Activated CD4-positive, alpha-beta T cell treated with anti-CD3 and anti-CD28 coated beads, Interleukin-2, amount 50 U/mL, for 48 hours (primary cell): ENCODE data around the gene IKBKE.

Experiments
- DNase-seq, 2 experiments: peaks; one replicate each; pipeline ENCODE4 v3.0.0-alpha.2; 2020

Gene IKBKE

DNA sequence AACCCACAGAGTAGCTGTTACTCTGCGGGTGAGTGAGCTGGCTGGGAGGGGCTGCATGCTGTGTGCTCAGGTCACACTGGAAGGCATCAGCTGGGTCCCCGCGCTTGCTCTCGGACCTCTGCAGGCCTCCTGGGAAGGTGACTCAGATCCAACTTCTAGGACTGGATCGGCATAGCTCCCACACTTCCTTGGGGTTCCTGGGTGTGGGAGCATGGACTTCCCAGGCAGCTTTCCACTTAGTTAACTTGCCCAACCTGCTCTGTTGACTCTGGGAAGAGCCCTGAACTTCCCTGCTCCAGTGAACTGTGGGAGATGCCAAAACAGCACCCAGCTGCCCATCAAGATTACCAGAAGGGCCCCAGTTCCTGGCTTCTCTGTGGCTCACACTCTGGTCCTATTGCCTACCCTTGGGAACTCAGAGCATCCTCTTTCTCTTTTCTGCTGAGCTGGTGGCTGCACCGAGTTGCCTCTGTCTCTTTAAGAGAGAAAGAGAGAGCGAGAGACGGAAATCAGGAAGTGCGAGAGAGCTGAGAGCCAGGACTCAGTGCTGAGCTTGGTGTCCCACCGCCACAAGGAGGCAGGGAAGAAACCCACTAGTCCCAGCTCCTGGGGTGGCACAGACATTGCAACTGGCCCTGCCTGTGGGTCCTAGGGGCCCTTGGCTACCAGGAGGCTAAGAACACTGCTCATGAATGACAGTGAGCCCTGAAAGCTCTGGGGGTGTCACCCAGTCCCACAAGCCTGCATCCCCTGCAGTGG is at the start of gene IKBKE:
Gene IKBKE (plus strand): TSS at position 544 of the 759 bp plus-strand sequence. CDS start 2,752 bp downstream, outside the sequence.
- DNase-seq: peak; percentile 53 to 66

DNA sequence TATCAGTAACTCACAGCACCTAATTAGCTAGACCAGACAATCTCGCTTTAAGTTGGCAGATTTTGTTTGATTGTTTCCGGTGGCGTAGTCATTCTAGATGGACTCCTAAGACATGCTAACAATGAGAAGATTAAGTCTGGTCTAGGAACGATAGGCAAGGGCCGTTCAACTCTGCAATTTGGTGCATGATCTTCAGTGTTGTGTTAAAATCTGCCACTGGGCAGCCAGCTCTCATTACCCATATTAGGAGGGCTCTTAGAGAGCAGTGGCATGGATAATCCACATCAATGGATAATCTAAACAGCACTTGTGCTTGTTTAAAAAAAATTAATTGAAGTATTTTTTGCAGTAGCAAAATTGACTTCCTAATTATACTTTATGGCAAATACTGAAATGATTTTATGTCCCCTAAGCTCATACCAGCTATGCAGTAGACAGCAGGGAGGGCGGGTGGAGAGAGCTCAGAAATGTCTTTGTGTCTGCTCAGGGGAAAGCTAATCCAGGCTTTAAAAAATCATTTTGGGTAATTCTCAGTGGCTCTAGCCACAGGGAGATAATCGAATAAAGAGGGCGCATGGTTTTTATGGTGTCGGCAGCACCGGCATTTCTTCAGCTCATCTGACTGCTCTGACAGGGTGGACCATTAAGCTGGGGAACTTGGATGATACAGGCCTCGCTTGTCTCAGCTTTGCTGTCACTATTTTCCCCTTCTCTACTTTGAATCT is 48.5 kb upstream of the IKBKE start:
- no peak for DNase-seq

DNA sequence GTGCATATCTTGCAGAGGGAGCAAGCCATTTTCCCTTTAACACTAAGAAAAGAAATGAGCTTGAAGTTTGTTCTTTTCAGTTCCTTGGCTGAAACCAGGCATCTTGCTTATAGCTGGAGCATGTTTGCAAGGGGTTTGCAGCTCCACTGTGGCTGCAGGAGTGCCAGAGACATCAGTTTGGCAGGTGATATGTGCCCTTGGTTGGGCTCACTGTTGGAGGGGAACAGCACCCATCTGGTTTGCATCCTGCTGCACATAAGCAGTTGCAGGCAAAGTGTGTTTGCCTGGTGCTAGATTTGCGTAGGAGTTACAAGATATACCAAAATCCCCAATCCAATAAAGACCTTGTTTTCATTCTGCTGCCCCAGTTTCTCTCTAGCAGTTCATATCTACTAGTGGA is 47.8 kb upstream of the IKBKE start:
- no peak for DNase-seq

DNA sequence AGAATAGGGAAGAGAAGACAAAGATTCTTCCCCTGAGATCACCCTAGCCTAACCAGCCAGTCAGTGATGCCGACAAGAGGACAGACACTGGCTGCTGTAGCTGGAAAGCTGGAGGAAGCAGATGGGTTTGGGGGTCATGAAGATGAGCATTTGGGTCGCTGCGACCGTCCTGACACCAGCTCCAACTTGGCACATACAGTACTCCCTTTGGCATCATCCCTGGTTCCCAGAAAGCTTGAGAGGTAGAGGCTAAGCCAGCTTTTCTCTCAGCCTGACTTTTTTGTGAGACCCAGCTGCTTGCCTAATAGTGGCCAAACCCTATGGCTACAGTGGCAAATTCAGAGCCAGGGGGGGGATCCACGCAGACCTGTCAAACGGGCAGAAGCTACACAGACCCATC is 43.0 kb upstream of the IKBKE start:
- DNase-seq: no peak

DNA sequence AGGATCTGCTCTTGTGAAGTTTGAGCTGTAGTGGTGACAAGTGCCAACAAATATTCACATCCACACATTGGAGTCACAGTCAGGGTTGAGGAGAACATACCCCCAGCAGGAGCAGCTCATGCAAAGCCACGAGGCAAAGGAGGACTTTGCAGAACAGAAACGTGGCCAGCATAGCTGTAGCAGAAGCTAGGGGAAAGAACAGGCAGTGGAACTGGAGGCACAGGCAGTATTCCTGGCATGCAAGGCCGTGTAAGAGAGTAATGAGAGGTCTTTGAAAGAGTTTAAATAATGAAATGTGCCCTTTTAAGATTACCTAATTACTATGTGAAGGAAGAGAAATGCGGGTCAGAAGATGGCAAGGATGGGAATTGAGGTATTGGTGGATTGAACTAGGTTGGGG is 40.9 kb upstream of the IKBKE start:
- DNase-seq: no peak

DNA sequence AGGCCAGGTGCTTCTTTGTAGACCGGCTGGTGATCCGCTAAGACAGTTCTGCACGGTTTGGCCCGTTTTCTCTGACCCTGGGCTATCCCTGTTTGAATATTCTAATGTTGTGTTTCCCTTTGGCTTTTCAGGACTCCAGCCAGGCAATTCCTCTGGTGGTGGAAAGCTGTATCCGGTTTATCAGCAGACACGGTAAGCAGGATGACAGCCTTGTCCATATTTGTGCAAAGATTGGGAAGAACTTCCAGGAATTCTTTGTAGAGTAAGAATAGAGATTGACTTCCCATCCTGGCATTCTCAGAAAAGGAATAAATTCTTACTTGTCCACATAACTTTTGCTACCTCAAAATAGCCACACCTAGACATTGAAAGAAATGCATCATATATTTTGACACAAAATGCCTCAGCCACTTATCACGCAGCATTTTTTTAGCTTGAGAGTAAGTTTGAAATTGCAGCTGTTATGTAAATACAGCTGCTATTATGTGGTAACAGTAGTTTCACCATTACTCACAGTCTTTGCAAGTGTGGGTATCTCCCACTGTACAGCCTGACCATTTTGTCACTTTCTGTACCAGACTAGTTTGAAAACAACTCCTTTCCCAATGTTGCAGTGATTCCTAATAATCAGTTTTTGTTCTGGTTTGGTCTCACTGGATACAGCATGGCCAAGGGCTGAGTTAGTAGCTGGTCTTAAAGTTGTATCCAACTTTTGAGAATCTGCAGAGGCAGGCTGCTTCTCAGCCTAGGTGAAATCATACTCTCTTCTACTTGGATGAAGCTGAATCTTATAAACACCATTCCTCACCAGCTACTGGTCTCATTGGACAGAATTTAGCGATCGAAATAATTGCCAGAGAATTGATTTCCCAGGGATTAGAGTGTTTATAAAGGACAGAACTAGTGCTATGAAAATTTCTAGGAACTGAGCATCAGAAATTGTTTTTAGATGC is 40.0 kb upstream of the IKBKE start:
- no peak for DNase-seq

DNA sequence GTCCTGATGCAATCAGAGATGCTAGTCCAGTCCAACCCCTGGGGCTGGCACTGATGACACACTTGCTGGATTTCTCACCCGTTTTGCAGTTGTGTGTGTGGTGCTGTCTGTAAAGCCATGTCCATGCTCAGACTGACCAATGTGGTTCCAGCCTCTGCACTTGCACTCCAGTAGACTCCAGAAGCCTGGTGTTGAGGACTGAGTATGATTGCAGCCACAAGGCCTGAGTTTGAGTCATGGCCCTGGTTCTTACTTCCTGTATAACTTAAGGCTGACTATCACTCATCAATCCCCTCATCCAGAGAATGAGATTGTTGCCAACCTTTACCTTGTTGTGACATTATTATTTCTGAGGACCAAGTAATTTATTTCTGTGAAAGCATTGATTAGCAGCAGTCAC is 34.8 kb upstream of the IKBKE start:
- DNase-seq: no peak

DNA sequence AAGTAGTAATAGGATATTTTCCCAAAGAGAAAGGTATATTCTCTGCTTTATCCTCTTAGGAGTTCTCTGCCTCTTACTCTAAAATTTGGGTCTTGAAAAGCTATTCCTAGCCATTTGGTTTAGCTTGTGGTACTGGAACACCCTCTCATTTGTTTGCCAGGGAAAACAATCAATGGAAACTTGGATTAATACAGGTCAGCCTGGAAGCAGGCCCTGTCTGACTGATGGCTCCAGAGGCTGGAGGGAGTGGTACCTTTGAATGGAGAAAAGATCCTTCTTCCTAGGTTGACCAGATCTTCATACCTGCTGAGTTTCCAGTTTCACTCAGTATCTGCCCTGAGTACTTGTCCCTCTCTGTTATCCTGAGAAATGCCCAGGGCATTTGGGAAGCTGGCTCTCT is 31.7 kb upstream of the IKBKE start:
- no peak for DNase-seq

DNA sequence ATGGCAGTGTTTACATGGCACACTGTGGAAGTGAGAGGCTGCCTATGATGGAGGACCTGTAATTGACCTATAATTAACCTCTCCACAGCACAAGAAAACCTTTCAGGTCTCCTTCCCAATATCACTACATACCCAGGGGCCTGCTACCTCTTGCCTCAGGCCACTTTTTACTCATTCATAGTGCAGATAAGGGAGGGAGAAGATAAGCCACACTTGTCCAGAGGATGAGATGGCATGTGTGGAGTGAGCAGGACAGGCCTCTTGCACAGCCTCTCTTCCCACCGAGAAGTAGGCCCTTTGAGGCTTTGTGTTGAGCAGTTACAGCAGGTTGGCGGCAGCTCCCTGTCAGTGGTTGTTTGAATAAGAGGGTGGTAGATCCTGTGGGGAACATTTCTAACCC is 31.1 kb upstream of the IKBKE start:
- no peak for DNase-seq

DNA sequence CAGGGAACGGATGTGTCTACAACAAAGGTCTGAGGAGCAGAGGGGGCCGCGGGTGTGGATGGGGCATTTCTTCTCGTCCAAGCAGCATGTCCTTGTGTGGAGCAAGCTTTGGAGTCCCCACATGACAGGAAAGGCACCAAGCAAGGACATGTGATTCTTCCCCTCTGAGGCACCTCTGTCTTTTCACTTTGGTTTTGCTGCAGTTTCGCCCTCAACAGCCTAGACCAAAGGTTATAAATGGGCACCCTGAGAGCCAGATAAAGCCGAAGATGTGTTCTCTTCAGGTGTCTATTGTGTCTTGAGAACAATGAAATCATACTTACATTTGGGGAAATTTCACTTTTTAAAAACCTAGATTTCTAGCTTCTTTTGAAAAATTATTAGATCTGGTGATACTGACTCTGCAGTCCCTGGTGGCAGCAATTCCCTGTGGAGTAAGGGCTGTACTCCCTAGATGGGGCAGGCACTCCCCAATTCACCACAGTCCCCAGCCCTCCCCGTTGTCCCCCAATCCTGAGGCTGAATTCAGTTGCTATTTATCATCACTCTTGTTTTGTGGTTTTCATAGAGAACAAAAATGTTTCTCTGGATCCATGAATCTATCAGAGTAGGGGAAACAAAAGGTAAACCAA is 28.8 kb upstream of the IKBKE start:
- DNase-seq: no peak

DNA sequence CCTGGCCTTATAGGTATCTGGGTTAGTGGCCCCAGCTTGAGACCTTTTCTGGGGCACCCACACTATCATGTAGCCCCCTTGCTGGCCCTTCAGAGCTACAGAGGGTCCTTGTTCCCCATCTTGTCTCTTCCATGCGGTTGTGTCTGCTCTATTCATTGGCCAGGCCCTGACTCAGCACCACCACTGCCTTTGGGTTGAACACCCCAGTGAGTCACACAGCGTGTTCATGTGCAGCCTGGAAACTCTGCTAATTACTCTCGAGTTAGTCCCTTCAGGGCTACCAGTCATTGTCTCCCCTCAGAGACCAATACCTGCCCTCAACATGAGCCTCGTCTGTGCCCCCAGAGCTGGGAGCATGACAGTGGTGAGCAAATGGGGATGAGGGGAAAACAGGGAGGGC is 28.2 kb upstream of the IKBKE start:
- peak in 1 of 2 experiments; percentile 23 for DNase-seq

DNA sequence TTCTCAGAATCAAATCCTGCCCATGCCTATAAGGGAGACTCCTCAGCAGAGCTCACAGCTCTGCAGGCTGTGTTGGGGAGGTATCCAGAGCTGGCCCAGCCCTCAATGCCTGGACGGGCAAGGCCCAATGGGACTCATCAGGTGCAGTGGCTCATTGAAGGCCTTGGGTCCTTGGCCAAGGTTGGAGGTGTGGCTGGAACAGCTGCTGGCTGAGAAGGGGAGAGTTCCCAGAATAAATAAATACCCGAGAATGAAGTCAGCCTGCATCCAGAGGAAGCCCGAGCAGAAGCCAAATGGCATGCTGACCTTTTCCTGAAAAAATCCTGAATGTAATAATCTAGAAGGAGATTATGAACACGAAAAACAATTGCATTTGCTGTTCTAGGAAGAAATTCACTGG is 25.2 kb upstream of the IKBKE start:
- DNase-seq: no peak

DNA sequence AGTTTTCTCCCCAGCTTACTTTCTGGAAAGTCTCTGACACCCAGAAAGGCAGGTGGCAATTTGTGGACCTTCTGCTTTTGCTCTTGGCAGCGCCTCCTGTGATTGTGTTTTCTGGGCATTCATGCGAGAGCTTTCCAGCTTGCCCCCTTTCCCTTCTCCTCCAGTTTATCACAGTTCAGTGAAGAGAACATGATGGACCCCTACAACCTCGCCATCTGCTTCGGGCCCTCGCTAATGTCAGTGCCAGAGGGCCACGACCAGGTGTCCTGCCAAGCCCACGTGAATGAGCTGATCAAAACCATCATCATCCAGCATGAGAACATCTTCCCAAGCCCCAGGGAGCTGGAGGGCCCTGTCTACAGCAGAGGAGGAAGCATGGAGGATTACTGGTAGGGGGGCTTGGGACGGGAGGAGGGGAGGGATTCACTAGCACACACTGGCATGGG is 24.3 kb upstream of the IKBKE start:
- DNase-seq: no peak

DNA sequence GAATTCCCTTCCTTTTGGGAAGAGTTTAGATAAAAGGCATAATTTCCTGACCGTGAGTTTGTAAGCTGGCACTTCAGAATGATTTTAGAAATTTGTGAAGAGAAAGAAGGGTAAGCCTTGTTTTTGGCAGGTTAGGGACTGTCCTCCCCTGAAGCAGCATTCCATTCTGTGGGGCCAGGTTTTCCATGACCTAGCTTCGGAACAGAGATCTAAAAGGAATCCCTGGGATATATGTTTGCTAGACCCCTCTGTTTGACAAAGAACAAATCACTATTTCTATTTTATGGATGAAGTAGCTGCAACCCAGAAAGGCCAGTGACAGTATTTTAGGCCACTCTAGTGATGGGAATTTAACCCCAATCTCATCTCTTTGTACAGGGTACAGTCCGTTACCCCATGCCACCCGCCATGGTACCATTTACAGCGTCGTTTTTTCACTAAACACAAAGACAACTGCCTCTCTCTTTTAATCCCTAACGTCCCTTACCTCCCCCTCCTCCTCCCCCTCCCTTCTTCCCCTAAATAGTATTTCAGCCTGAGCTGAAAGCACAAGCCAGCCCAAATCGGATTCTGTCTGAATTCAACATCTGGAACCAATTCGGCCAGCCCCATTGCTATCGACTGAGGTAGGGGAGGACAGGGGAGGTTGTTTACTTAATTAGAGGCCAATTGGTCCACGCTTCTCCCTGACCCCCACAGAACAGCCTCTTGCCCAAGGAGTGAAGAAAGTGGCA is 23.4 kb upstream of the IKBKE start:
- DNase-seq: no peak

DNA sequence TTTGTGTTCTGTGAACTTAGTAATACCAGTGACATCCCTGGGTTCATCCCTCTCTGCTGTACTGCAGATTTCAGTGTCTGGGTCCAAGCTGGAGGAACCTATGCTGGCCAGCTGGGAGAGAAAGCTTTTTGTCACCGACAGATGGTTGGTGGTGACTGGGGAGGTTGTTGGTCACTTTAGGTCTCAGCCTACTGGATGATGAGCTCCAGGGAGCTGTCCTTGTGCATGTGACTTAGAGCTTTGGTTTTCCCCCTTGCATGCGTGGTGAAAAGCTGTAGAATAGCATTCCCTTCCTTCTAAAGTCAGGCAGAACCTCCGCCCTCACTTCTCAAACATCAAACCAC is 22.9 kb upstream of the IKBKE start:
- DNase-seq: no peak

DNA sequence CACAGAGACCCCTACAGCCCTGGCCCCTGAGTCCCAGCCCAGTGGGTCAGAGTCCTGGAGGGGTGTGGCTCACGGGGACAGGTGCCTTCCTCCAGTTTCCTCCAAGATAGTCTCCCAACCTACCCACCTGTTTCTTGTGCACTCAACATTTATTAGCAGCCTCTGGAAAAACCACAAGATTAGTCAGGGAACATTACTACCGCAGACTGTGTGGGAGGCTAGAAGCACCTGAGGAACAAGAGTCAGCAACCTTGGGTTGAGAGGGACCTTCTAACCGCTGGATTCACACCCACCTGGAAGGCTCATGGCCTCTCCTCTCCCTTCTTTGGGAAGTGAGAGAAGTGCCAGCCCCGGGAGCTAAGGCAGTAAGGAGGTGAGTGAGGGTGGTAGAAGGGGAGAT is 22.5 kb upstream of the IKBKE start:
- no peak for DNase-seq

DNA sequence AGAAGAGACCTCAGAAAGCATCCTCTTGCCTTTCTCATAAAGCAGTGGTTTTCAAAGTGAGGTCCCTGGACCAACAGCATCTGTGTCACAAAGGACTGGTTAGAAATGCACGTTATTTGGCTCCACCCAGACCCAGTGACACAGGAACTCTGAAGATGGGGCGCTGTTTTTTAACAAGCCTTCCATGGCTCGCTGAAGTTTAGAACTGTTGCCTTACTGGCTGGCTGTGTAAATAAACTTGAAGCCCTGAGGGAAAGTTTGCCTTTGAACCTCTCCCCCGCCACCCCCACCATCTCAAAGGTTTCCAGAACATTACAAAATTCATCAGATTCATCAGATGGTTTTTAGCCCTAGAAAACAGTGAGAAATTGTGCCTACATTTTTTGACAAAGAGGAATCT is 21.8 kb upstream of the IKBKE start:
- no peak for DNase-seq

DNA sequence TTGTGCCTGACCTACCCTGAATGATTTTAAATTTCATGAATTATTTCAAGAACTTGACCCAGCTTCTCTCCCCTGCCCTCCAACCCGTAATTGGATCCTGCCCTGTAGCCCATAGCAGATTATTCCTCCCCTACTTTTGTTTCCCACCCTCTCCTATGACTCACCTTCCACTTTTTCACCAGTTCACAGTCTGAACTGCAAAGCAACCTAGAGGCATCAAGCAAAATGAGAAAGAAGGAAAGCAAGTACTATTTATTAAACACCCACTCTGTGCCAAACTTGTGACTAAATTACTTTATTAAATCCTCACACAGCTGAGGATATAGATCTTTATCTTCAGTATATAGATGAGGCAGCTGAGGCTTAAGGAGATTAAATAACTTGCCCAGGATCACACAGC is 20.7 kb upstream of the IKBKE start:
- no peak for DNase-seq

DNA sequence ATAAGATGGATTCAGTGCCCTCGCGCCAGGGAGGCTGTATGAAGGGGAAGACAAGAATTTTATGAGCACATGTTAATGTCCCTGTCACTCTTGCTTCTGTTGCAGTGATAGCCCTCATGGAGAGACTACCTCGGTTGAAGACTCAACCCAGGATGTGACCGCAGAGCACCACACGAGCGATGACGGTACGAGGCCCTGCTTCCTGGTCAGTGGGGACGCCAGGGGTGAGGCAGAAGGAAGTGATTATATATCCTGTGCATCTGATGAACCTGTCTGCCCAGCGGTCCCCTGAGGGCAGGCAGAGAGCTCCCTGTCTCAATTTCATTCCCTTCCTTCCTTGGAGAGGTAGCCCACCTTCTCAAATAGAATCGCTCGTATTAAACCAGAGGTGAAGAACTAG is 20.0 kb upstream of the IKBKE start:
- no peak for DNase-seq

DNA sequence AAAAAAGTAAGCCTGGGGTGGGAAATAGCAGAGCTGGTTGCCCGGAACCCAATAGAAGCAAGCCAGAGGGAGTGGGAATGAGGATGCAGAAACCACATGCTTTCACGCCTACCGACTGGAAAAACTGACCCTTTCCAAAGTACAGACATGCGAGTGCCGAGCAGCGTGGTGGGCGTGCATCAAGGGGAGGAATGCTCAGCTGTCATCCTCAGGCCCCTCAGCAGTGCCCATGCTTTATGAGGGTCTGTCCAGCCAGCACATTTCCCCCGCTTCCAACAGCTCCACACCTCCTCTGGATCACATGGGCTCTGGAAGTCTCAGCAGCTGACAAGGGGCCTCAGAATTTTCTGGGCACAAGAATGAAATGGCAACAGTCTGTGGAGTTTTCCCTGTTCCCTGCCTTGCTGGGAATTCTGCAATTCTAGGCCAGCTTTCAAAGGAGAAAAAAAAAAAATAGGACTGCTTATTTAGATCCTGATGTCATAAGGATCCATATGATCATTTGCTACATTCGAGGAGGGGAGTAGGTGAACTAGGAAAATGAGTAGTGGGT is 19.1 kb upstream of the IKBKE start:
- no peak for DNase-seq

DNA sequence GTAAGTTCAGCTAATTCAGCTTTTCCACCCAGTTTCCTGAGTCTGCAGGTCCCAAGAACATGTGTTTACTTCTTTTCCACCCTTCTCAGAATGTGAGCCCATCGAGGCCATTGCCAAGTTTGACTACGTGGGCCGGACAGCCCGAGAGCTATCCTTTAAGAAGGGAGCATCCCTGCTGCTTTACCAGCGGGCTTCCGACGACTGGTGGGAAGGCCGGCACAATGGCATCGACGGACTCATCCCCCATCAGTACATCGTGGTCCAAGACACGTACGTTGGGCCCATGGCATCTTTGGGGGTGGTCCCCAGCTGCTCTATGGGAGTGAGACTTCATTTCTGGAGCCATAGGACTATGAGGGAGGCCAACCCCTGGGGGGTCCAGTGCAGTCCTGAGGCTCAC is 17.2 kb upstream of the IKBKE start:
- DNase-seq: no peak

DNA sequence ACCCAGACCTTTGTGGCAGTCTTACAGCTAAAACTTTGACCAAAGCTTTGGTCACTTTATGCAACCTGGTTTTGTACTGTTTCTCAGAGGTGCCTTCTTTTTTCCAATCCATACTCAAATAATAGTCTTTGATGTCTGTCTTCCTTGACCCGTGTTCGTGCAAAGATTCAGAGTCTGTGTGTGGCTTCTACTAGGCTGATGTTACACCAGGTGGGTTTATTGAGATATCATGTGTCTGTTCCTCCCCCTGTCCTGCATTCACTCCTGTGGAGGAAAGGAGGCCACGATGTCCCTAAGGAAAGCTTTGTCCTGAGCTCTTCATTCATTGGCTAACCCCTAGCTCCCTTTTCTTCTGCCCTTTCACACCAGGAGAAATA is 15.0 kb upstream of the IKBKE start:
- no peak for DNase-seq
